A549 (cell line): ENCODE results near the gene ZNF428. TPM values are rescaled to one million over a fixed set of nuclear protein-coding genes. Genes with fewer than 3 reads are reported as not detected.

ENCODE experiments used
- ATAC-seq, 2 experiments: fragments of 200-7000 bp in 1 of 2; fragments of >200 bp in 1 of 2; cut with Nextera tagmentation in 1 of 2; cut with Tn5 transposase in 1 of 2; 3 replicates each; pipeline versions ENCODE4 v1.8.0 to v1.9.1; 2018 to 2020; ENCODE audit warnings: mild to moderate bottlenecking in 1 of 2, moderate library complexity in 1 of 2
- CTCF ChIA-PET: fragments of 300-600 bp; sonication (Branson Sonifier 250); formaldehyde crosslinking; extraction: SDS; loops from one replicate; lab custom pipeline; 2021; ENCODE audit warnings: antibody characterized with exemption, inconsistent platforms; lab: Yijun Ruan, JAX
- POLR2A ChIA-PET: fragments of 350-600 bp; formaldehyde crosslinking; extraction: SDS; loops from one replicate; lab custom pipeline; 2021; ENCODE audit warnings: antibody characterized with exemption, inconsistent platforms; lab: Yijun Ruan, JAX
- DNase-seq, 2 experiments: peaks; one replicate each; pipeline versions ENCODE4 v3.0.0 to v3.0.0-alpha.2; 2011 to 2016; ENCODE audit warnings: low read depth in 1 of 2, low spot score in 1 of 2
- FAIRE-seq: peaks from 2 replicates; lab custom pipeline; 2011; peaks lifted over from hg19 to GRCh38; lab: Jason Lieb, UNC
- H3K27ac ChIP-seq, 2 experiments: fragments of >200 bp; sonication (Bioruptor Twin); formaldehyde crosslinking; 3 replicates each; pipeline ENCODE4 v1.5.1; 2016 to 2017
- H3K4me1 ChIP-seq: fragments of >200 bp; sonication (Bioruptor Twin); formaldehyde crosslinking; 3 replicates; pipeline ENCODE4 v1.6.1; 2016
- H3K4me2 ChIP-seq: fragments of >200 bp; sonication (Bioruptor Twin); formaldehyde crosslinking; 3 replicates; pipeline ENCODE4 v1.6.1; 2016
- H3K4me3 ChIP-seq: fragments of >200 bp; sonication (Bioruptor Twin); formaldehyde crosslinking; 3 replicates; pipeline ENCODE4 v1.5.1; 2016
- H3K9me3 ChIP-seq: fragments of >200 bp; sonication (Bioruptor Twin); formaldehyde crosslinking; 3 replicates; pipeline ENCODE4 v1.6.1; 2016
- BHLHE40 ChIP-seq: IDR thresholded peaks from 2 replicates; pipeline ENCODE4 v1.6.1; 2012; ENCODE audit warnings: low read depth, low read length, inconsistent platforms
- CHD4 ChIP-seq: fragments of 200-600 bp; sonication (generic); IDR thresholded peaks from 2 replicates; pipeline ENCODE4 v1.6.1; 2016; ENCODE audit warnings: antibody characterized with exemption, mild to moderate bottlenecking, borderline replicate concordance
- EHMT2 ChIP-seq: fragments of 200-600 bp; sonication (generic); IDR thresholded peaks from 2 replicates; pipeline ENCODE4 v1.6.1; 2016; ENCODE audit warnings: antibody characterized with exemption, low read depth, mild to moderate bottlenecking, moderate library complexity
- FOSL2 ChIP-seq, 2 experiments: fragments of 450-650 bp in 1 of 2; fragments of >200 bp in 1 of 2; sonication (Bioruptor Twin) in 1 of 2; formaldehyde crosslinking; IDR thresholded peaks; 2 replicates each; pipeline versions ENCODE4 v1.5.0 to v1.6.1; 2016 to 2020; ENCODE audit warnings: mild to moderate bottlenecking in 1 of 2, moderate library complexity in 1 of 2
- GATA3 ChIP-seq: IDR thresholded peaks from 2 replicates; pipeline ENCODE4 v1.6.1; 2012; ENCODE audit warnings: borderline replicate concordance
- JUNB ChIP-seq: fragments of >200 bp; sonication (Bioruptor Twin); formaldehyde crosslinking; IDR thresholded peaks from 2 replicates; pipeline ENCODE4 v1.6.1; 2016
- KDM1A ChIP-seq: fragments of 200-600 bp; sonication (generic); IDR thresholded peaks from 2 replicates; pipeline ENCODE4 v1.6.1; 2016; ENCODE audit warnings: low read depth, mild to moderate bottlenecking
- MAZ ChIP-seq: fragments of 150-350 bp; IDR thresholded peaks from 2 replicates; pipeline ENCODE4 v1.6.1; 2014; ENCODE audit warnings: antibody characterized with exemption, low read depth, low read length, borderline replicate concordance
- NPAS2 ChIP-seq: fragments of 250-450 bp; sonication (Bioruptor Pico); IDR thresholded peaks from 2 replicates; pipeline ENCODE4 v1.8.0; 2022; ENCODE audit warnings: mild to moderate bottlenecking, moderate library complexity, borderline replicate concordance
- NR3C1 ChIP-seq: fragments of >200 bp; sonication (Bioruptor Twin); formaldehyde crosslinking; IDR thresholded peaks from 3 replicates; pipeline ENCODE4 v1.6.1; 2017
- PHF8 ChIP-seq: fragments of 200-600 bp; sonication (generic); IDR thresholded peaks from 2 replicates; pipeline ENCODE4 v1.6.1; 2016; ENCODE audit warnings: low read depth, mild to moderate bottlenecking, antibody characterized with exemption, moderate library complexity, borderline replicate concordance
- RAD21 ChIP-seq, 2 experiments: fragments of >200 bp in 1 of 2; sonication (Bioruptor Twin) in 1 of 2; formaldehyde crosslinking in 1 of 2; IDR thresholded peaks in 1 of 2; conservative IDR thresholded peaks in 1 of 2; 2 replicates in 1 of 2; 3 replicates in 1 of 2; pipeline ENCODE4 v1.6.1; 2012 to 2018; ENCODE audit warnings: inconsistent platforms in 1 of 2
- RARB ChIP-seq: fragments of 250-450 bp; sonication (Bioruptor Pico); IDR thresholded peaks from 2 replicates; pipeline ENCODE4 v1.8.0; 2021; ENCODE audit warnings: mild to moderate bottlenecking, moderate library complexity
- RNF2 ChIP-seq: fragments of 200-600 bp; sonication (generic); IDR thresholded peaks from 2 replicates; pipeline ENCODE4 v1.6.1; 2016; ENCODE audit warnings: low read depth, mild to moderate bottlenecking, antibody characterized with exemption, moderate library complexity, borderline replicate concordance
- WGBS: methylation state at CpG from one replicate; pipeline ENCODE4 v1.1.6; 2017; ENCODE audit errors: missing lambda C conversion rate; 5-methylcytosine and 5-hydroxymethylcytosine counted together
- polyA plus RNA-seq, 4 experiments: library from polyadenylated mRNA; depleted of rRNA in 3 of 4; stranded (reverse); fragments of >200 nt; fragmentation: RNase III in 1 of 4; extraction: RNeasy Plus Mini Kit Qiagen cat#74134 plus additional on column Dnase treatment in 1 of 4; gene quantifications; 2 replicates in 3 of 4; 3 replicates in 1 of 4; pipeline ENCODE4 v1.2.3, GENCODE V29; 2011 to 2017
- TF ChIP-seq, protein P1 (sequence below): IDR thresholded peaks from 2 replicates; pipeline ENCODE4 v1.6.1; 2012
- TF ChIP-seq, protein P2 (sequence below): fragments of 250-450 bp; sonication (Bioruptor Pico); IDR thresholded peaks from 2 replicates; pipeline ENCODE4 v1.5.0; 2021; ENCODE audit warnings: mild to moderate bottlenecking, moderate library complexity, borderline replicate concordance
- TF ChIP-seq, protein P3 (sequence below): fragments of 200-600 bp; sonication (generic); IDR thresholded peaks from 2 replicates; pipeline ENCODE4 v1.6.1; 2016; ENCODE audit warnings: antibody characterized with exemption, mild to moderate bottlenecking, moderate library complexity
- TF ChIP-seq, protein P4 (sequence below): IDR thresholded peaks from 2 replicates; pipeline ENCODE4 v1.6.1; 2012

The ZNF428 gene
- polyA plus RNA-seq, 2 of the 4 experiments (the other 2 are of a cell fraction) = 22.9 to 52.4 TPM

DNA sequence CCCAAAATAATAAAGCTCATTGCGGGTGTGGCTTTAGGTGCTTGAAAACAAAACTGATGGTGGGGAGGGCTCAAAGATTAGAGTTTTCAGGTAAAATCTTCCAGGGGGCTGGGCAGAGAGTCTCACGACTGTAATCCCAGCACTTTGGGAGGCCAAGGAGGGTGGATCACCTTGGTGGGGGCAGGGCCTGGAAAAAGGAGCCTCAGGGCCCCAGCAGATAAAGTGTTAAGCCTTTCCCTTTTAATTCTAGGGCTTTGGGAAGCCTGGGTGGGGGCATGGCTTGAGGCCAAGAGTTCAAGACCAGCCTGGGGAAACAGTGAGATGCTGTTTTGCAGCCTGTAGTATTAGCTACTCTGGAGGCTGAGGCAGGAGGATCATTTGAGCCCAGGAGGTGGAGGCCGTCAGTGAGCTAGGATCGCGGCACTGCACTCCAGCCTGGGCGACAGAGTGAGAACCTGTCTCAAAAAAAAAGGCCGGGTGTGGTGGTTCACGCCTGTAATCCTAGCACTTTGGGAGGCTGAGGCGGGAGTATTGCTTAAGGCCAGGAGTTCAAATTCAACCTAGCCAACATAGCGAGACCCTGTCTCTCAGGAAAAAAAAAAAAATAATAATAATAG lies 25.2 kb downstream of the ZNF428 start:
- POLR2A ChIA-PET = interaction anchor here (0.5 to 2.5 kb wide), 3 partner anchors 9 to 92 kb away, joined by 3 to 21 read pairs (median 3); partner anchors contain the start of gene ZNF575
- no peak for ATAC-seq
- TF ChIP-seq EHMT2 (no peak), RARB (CRISPR knock-in tag) (no peak), KDM1A (no peak), GATA3 (no peak), FOSL2 (IDR thresholded peaks at IDR 0.05) (no peak), FOSL2 (CRISPR knock-in tag; IDR thresholded peaks at IDR 0.05) (no peak), JUNB (no peak), RAD21 (conservative IDR thresholded peaks at IDR 0.05 in 1 of 2, IDR thresholded peaks at IDR 0.05 in 1 of 2) (no peak), BHLHE40 (no peak), NPAS2 (no peak), NR3C1 (no peak), RNF2 (no peak), PHF8 (no peak), CHD4 (no peak), MAZ (no peak)
- TF ChIP-seq, protein P1, sequence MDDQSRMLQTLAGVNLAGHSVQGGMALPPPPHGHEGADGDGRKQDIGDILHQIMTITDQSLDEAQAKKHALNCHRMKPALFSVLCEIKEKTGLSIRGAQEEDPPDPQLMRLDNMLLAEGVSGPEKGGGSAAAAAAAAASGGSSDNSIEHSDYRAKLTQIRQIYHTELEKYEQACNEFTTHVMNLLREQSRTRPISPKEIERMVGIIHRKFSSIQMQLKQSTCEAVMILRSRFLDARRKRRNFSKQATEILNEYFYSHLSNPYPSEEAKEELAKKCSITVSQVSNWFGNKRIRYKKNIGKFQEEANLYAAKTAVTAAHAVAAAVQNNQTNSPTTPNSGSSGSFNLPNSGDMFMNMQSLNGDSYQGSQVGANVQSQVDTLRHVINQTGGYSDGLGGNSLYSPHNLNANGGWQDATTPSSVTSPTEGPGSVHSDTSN = no peak
- TF ChIP-seq, protein P2, sequence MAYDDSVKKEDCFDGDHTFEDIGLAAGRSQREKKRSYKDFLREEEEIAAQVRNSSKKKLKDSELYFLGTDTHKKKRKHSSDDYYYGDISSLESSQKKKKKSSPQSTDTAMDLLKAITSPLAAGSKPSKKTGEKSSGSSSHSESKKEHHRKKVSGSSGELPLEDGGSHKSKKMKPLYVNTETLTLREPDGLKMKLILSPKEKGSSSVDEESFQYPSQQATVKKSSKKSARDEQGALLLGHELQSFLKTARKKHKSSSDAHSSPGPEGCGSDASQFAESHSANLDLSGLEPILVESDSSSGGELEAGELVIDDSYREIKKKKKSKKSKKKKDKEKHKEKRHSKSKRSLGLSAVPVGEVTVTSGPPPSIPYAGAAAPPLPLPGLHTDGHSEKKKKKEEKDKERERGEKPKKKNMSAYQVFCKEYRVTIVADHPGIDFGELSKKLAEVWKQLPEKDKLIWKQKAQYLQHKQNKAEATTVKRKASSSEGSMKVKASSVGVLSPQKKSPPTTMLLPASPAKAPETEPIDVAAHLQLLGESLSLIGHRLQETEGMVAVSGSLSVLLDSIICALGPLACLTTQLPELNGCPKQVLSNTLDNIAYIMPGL (CRISPR knock-in tag) = no peak
- TF ChIP-seq, protein P3, sequence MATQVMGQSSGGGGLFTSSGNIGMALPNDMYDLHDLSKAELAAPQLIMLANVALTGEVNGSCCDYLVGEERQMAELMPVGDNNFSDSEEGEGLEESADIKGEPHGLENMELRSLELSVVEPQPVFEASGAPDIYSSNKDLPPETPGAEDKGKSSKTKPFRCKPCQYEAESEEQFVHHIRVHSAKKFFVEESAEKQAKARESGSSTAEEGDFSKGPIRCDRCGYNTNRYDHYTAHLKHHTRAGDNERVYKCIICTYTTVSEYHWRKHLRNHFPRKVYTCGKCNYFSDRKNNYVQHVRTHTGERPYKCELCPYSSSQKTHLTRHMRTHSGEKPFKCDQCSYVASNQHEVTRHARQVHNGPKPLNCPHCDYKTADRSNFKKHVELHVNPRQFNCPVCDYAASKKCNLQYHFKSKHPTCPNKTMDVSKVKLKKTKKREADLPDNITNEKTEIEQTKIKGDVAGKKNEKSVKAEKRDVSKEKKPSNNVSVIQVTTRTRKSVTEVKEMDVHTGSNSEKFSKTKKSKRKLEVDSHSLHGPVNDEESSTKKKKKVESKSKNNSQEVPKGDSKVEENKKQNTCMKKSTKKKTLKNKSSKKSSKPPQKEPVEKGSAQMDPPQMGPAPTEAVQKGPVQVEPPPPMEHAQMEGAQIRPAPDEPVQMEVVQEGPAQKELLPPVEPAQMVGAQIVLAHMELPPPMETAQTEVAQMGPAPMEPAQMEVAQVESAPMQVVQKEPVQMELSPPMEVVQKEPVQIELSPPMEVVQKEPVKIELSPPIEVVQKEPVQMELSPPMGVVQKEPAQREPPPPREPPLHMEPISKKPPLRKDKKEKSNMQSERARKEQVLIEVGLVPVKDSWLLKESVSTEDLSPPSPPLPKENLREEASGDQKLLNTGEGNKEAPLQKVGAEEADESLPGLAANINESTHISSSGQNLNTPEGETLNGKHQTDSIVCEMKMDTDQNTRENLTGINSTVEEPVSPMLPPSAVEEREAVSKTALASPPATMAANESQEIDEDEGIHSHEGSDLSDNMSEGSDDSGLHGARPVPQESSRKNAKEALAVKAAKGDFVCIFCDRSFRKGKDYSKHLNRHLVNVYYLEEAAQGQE = no peak
- TF ChIP-seq, protein P4, sequence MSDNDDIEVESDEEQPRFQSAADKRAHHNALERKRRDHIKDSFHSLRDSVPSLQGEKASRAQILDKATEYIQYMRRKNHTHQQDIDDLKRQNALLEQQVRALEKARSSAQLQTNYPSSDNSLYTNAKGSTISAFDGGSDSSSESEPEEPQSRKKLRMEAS = no peak

More for the DNA sequence above, 25.2 kb downstream of the ZNF428 start:
- 93% methylated on average over 10 of the region's 10 CpGs for WGBS
- FAIRE-seq (no peak), DNase-seq (no peak)
- peak overlapping the region; percentile 96 for H3K4me2 ChIP-seq
- H3K27ac ChIP-seq = peak overlapping the region in 1 of 2 experiments; percentile 87; a peak in 3 of 6 replicates
- peaks cover 19% of the 10 kb centered on the region for H3K4me1 ChIP-seq
- no peaks in the 10 kb centered on the region for H3K9me3 ChIP-seq
- peak overlapping the region; percentile 66 for H3K4me3 ChIP-seq
- CTCF ChIA-PET = interaction anchor here (0.6 to 4.6 kb wide), 38 partner anchors 8 to 216 kb away, joined by 3 to 51 read pairs (median 4); partner anchors contain the start of genes KCNN4, PINLYP, XRCC1 and ZNF575
